HG02973 (cell line): ENCODE results near the gene ITIH6.

Source experiments
- ATAC-seq: cut with Tn5 transposase; IDR thresholded peaks from one replicate; pipeline ENCODE4 v1.9.1; 2021; ENCODE audit warnings: moderate library complexity; ENCODE audit not compliant: unreplicated experiment

The ITIH6 gene

GRCh38 chrX:54715621-54716020, 82.4 kb downstream of the ITIH6 start:
- ATAC-seq = no peak

GRCh38 chrX:54714424-54714823, 83.6 kb downstream of the ITIH6 start:
- ATAC-seq = no peak

GRCh38 chrX:54711735-54712134, 86.3 kb downstream of the ITIH6 start:
- no peak for ATAC-seq

- no peak for ATAC-seq
Measured at GRCh38 chrX:54710920-54711319, 87.1 kb downstream of the ITIH6 start.

GRCh38 chrX:54708404-54708803, 89.7 kb downstream of the ITIH6 start:
- no peak for ATAC-seq
